Osteoblast (primary cell): Measurements from ENCODE around the gene ANGPTL3. TPM values are rescaled to one million over a fixed set of nuclear protein-coding genes. Genes with fewer than 3 reads are reported as not detected.

ENCODE experiments used
- DNase-seq: peaks from one replicate; pipeline ENCODE4 v3.0.0; 2011; ENCODE audit warnings: low spot score, mixed read lengths; ENCODE audit not compliant: insufficient read length; ENCODE audit errors: missing footprints
- H2AFZ ChIP-seq: 2 replicates; pipeline ENCODE4 v1.6.0; 2011; ENCODE audit warnings: mild to moderate bottlenecking, low read length
- H3K27ac ChIP-seq: 2 replicates; pipeline ENCODE4 v1.5.1; 2011; ENCODE audit warnings: mild to moderate bottlenecking, low read depth, low read length, moderate library complexity
- H3K27me3 ChIP-seq: 2 replicates; pipeline ENCODE4 v1.6.0; 2012; ENCODE audit warnings: mild to moderate bottlenecking, control low read depth, inconsistent platforms, low read length, moderate library complexity; ENCODE audit not compliant: insufficient read depth
- H3K36me3 ChIP-seq: 2 replicates; pipeline ENCODE4 v1.5.1; 2011; ENCODE audit warnings: mild to moderate bottlenecking, low read length, control low read depth, moderate library complexity; ENCODE audit not compliant: insufficient read depth
- H3K4me1 ChIP-seq: 2 replicates; pipeline ENCODE4 v1.5.1; 2011; ENCODE audit warnings: mild to moderate bottlenecking, low read length, control low read depth, moderate library complexity; ENCODE audit not compliant: insufficient read depth
- H3K4me2 ChIP-seq: 2 replicates; pipeline ENCODE4 v1.6.0; 2011; ENCODE audit warnings: mild to moderate bottlenecking, low read length; ENCODE audit not compliant: insufficient read depth
- H3K4me3 ChIP-seq: fragments of 200-600 bp; sonication (generic); 3 replicates; pipeline ENCODE4 v1.5.1; 2012; ENCODE audit warnings: mild to moderate bottlenecking, low read length, inconsistent platforms; ENCODE audit not compliant: insufficient read depth
- H3K79me2 ChIP-seq: 2 replicates; pipeline ENCODE4 v1.6.0; 2012; ENCODE audit warnings: mild to moderate bottlenecking, low read length, control low read depth, inconsistent platforms; ENCODE audit not compliant: insufficient read depth
- H3K9me3 ChIP-seq: 2 replicates; pipeline ENCODE4 v1.5.1; 2011; ENCODE audit warnings: low read depth, low read length, control low read depth
- H4K20me1 ChIP-seq: 2 replicates; pipeline ENCODE4 v1.6.0; 2012; ENCODE audit warnings: mild to moderate bottlenecking, low read length, control low read depth; ENCODE audit not compliant: insufficient read depth
- CTCF ChIP-seq: IDR thresholded peaks from 2 replicates; pipeline ENCODE4 v1.5.1; 2011; ENCODE audit warnings: mild to moderate bottlenecking, low read depth, low read length, moderate library complexity; ENCODE audit errors: extremely low read depth
- total RNA-seq: library from RNA; depleted of rRNA; stranded (reverse); fragments of >200 nt; gene quantifications from 2 replicates; pipeline ENCODE4 v1.2.3, GENCODE V29; 2012

The ANGPTL3 gene
- total RNA-seq, 1 donor, result not detected

GRCh38 chr1:62612770-62613169 lies 15.4 kb downstream of the ANGPTL3 start:
- no peaks in the 10 kb centered on the region for H3K79me2 ChIP-seq
- DNase-seq, result no peak
- no peak for TF ChIP-seq CTCF
- no peaks in the 10 kb centered on the region for H3K9me3 ChIP-seq
- no peak overlapping the region for H2AFZ ChIP-seq
- no peak overlapping the region for H3K4me2 ChIP-seq
- no peaks in the 10 kb centered on the region for H4K20me1 ChIP-seq
- peaks cover 7% of the 10 kb centered on the region for H3K4me1 ChIP-seq
- H3K27me3 ChIP-seq, result no peaks in the 10 kb centered on the region
- no peaks in the 10 kb centered on the region for H3K36me3 ChIP-seq
- no peak overlapping the region for H3K4me3 ChIP-seq
- H3K27ac ChIP-seq, result no peak overlapping the region

GRCh38 chr1:62613325-62613727 lies 16.0 kb downstream of the ANGPTL3 start:
- H2AFZ ChIP-seq, result no peak overlapping the region
- peaks cover 2% of the 10 kb centered on the region for H3K36me3 ChIP-seq
- TF ChIP-seq CTCF, result no peak
- H3K9me3 ChIP-seq, result no peaks in the 10 kb centered on the region
- H3K4me1 ChIP-seq, result peaks cover 7% of the 10 kb centered on the region
- no peaks in the 10 kb centered on the region for H4K20me1 ChIP-seq
- no peaks in the 10 kb centered on the region for H3K79me2 ChIP-seq
- H3K4me2 ChIP-seq, result no peak overlapping the region
- H3K27ac ChIP-seq, result no peak overlapping the region
- H3K4me3 ChIP-seq, result no peak overlapping the region
- H3K27me3 ChIP-seq, result no peaks in the 10 kb centered on the region
- no peak for DNase-seq

DNA sequence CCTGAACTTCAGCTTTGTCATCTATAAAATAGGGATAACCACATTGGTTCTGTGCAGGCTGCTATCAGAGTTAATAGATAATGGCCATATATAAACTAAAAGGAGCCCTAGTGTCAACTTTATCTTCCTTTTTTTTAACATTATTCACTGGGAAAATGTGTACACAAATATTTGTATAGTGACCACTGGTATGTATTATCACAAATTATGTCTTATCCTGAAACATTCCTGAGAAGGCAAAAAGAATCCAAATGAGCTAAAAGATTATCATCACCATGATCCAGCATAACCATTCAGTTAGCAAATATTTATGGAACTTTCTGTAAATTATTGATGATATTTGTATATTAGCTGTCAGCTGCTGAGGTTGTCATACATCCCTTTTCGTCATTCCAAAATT lies 16.6 kb downstream of the ANGPTL3 start:
- Histone ChIP-seq H3K27ac (no peak overlapping the region), H3K79me2 (no peaks in the 10 kb centered on the region), H3K36me3 (peaks cover 2% of the 10 kb centered on the region), H2AFZ (no peak overlapping the region), H3K4me1 (peaks cover 7% of the 10 kb centered on the region), H3K27me3 (no peaks in the 10 kb centered on the region), H3K4me2 (no peak overlapping the region), H3K4me3 (no peak overlapping the region), H3K9me3 (no peaks in the 10 kb centered on the region), H4K20me1 (no peaks in the 10 kb centered on the region)
- no peak for TF ChIP-seq CTCF
- peak; percentile 54 for DNase-seq

DNA sequence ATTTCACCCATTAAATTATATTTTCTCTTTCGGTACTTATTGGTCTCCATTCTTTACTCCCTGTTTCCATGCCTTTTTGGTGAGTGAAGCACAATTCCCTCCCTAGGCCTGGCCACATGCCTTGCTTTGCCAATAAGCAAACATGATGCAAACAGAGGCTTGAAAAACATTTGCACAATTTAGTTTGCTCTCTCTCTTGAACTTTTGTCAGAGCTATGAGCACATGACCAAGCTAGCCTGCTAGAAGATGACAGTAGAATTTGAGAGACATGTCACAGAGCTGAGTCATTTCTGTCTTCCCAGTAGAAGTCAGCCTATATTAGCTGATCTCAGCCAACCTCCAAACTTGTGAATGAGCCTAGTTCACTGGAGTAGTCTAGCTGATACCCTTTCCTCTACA lies 24.6 kb downstream of the ANGPTL3 start:
- Histone ChIP-seq H3K4me3 (no peak overlapping the region), H3K4me1 (peaks cover 9% of the 10 kb centered on the region), H3K9me3 (no peaks in the 10 kb centered on the region), H3K27me3 (no peaks in the 10 kb centered on the region), H4K20me1 (no peaks in the 10 kb centered on the region), H2AFZ (no peak overlapping the region), H3K79me2 (peaks cover 4% of the 10 kb centered on the region), H3K27ac (peak overlapping the region; percentile 31), H3K4me2 (no peak overlapping the region), H3K36me3 (peaks cover 6% of the 10 kb centered on the region)
- peak; percentile 85 for DNase-seq
- no peak for TF ChIP-seq CTCF
